ENCODE measurements around the gene RNF212.

GRCh38 chr4:1043651-1044468 lies 69.5 kb downstream of the RNF212 start:
- no peak for TF ChIP-seq MTA3 (IDR thresholded peaks at IDR 0.05; ENCODE audit: borderline replicate concordance, low read length)
- no peak for TF ChIP-seq CTCF (IDR thresholded peaks at IDR 0.05 in 2 of 3, conservative IDR thresholded peaks at IDR 0.05 in 1 of 3; ENCODE audit: control insufficient read depth in 2 of 3, extremely low read depth in 1 of 3, insufficient read depth in 1 of 3, low read depth in 3 of 3, low read length in 3 of 3)
- no peak for TF ChIP-seq POLR2A (IDR thresholded peaks at IDR 0.05; ENCODE audit: low read depth, low read length)
- no peak for TF ChIP-seq BACH1 (IDR thresholded peaks at IDR 0.05; ENCODE audit: borderline replicate concordance)

Measured in GM12878 (cell line).